Right atrium auricular region (tissue), 2 donors: ENCODE measurements around the gene HIPK4. TPM values are rescaled to one million over a fixed set of nuclear protein-coding genes. Genes with fewer than 3 reads are reported as not detected.

Experiments
- DNase-seq: peaks from one replicate; pipeline ENCODE4 v3.0.0-alpha.2; 2019; ENCODE audit warnings: low spot score
- H3K27ac ChIP-seq, 2 donors: fragments of 200-600 bp; sonication (generic); 1 replicate in 1 of 2; 2 replicates in 1 of 2; pipeline ENCODE4 v1.5.1; 2016 to 2019
- H3K27me3 ChIP-seq, 2 donors: fragments of 200-600 bp; sonication (generic); one replicate each; pipeline versions ENCODE4 v1.5.1 to v1.6.0; 2017 to 2019
- H3K36me3 ChIP-seq: fragments of 200-600 bp; sonication (generic); one replicate; pipeline ENCODE4 v1.5.1; 2016
- H3K4me1 ChIP-seq, 2 donors: fragments of 200-600 bp; sonication (generic); one replicate each; pipeline versions ENCODE4 v1.5.1 to v1.6.0; 2017 to 2019
- H3K4me3 ChIP-seq, 2 donors: fragments of 200-600 bp; sonication (generic); 1 replicate in 1 of 2; 2 replicates in 1 of 2; pipeline ENCODE4 v1.5.1; 2017 to 2019; ENCODE audit warnings: mild to moderate bottlenecking in 1 of 2, moderate library complexity in 1 of 2
- H3K9me3 ChIP-seq, 2 donors: fragments of 200-600 bp; sonication (generic); one replicate each; pipeline ENCODE4 v1.5.1; 2019
- total RNA-seq, 2 donors: library from RNA; depleted of rRNA; stranded (reverse); fragments of >200 nt; gene quantifications; one replicate each; pipeline ENCODE4 v1.1.0, GENCODE V29; 2016
- TF ChIP-seq, protein P1 (sequence below), 2 donors: fragments of 200-600 bp; sonication (generic); IDR thresholded peaks; one replicate each; pipeline ENCODE4 v1.5.1; 2019; ENCODE audit warnings: antibody characterized with exemption in 2 of 2

Gene HIPK4
- total RNA-seq, 2 donors from 2014 or later: 1.0 TPM; not detected in 1

DNA sequence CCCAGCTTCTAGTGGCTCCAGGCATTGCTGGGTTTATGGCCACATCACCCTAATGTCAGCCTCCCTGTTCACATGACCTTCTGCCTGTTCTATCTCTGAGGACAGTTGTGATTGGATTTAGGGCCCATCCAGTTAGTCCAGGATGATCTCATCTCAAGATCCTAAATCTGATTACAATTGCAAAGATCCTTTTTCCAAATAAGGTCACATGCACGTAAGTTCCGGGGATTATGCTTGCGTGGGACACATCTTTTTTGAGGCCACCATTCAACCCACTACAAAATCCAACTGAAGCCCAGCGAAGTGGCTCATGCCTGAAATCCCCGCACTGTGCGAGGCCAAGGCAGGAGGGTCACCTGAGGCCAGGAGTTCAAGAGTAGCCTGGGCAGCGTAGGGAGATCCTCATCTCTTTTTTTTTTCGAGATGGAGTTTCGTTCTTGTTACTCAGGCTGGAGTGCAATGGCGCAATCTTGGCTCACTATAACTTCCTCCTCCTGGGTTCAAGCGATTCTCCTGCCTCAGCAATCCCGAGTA lies 29.2 kb downstream of the HIPK4 start:
- TF ChIP-seq, protein P1, sequence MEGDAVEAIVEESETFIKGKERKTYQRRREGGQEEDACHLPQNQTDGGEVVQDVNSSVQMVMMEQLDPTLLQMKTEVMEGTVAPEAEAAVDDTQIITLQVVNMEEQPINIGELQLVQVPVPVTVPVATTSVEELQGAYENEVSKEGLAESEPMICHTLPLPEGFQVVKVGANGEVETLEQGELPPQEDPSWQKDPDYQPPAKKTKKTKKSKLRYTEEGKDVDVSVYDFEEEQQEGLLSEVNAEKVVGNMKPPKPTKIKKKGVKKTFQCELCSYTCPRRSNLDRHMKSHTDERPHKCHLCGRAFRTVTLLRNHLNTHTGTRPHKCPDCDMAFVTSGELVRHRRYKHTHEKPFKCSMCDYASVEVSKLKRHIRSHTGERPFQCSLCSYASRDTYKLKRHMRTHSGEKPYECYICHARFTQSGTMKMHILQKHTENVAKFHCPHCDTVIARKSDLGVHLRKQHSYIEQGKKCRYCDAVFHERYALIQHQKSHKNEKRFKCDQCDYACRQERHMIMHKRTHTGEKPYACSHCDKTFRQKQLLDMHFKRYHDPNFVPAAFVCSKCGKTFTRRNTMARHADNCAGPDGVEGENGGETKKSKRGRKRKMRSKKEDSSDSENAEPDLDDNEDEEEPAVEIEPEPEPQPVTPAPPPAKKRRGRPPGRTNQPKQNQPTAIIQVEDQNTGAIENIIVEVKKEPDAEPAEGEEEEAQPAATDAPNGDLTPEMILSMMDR (IDR thresholded peaks at IDR 0.05): no peak
- no peaks in the 10 kb centered on the region for H3K27me3 ChIP-seq
- peaks cover 0 to 4% of the 10 kb centered on the region in 2 donors for H3K4me1 ChIP-seq
- no peak for DNase-seq
- H3K4me3 ChIP-seq: no peak overlapping the region
- no peaks in the 10 kb centered on the region for H3K36me3 ChIP-seq
- peak overlapping the region in 1 of 2 donors; percentile 35 for H3K27ac ChIP-seq
- H3K9me3 ChIP-seq: no peaks in the 10 kb centered on the region

DNA sequence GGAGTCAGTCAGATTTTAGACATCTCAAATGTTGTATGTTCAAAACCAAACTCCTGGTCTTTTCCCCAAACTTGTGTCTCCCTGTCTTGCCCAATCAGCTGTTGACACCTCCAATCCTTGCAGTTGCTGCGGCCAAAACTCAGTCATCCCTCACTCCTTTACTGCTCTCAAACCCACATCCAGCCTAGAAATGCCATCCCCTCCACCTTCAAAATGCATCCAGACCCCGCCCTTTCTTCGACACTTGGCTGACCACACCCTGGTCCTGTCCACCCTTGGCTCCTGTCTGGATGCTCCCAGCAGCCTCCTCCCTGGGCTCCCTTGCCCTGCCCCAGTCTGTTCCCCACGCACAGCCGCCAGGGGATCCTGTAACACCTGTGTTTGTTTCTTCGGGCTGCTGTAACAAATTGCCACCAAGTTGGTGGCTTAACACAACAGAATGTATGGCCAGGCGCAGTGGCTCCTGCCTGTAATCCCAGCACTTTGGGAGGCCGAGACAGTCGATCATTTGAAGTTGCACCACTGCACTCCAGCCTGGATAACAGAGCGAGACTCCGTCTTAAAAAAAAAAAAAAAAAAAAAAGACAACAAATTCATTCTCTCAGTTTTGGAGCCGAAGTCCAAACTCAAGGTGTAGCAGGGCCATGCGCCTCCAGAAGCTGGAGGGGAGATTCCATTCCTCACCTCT lies 29.8 kb downstream of the HIPK4 start:
- Histone ChIP-seq H3K27ac (no peak overlapping the region), H3K36me3 (no peaks in the 10 kb centered on the region), H3K4me3 (no peak overlapping the region), H3K27me3 (no peaks in the 10 kb centered on the region), H3K4me1 (no peaks in the 10 kb centered on the region), H3K9me3 (no peaks in the 10 kb centered on the region)
- no peak for DNase-seq
- TF ChIP-seq, protein P1 (IDR thresholded peaks at IDR 0.05): no peak

DNA sequence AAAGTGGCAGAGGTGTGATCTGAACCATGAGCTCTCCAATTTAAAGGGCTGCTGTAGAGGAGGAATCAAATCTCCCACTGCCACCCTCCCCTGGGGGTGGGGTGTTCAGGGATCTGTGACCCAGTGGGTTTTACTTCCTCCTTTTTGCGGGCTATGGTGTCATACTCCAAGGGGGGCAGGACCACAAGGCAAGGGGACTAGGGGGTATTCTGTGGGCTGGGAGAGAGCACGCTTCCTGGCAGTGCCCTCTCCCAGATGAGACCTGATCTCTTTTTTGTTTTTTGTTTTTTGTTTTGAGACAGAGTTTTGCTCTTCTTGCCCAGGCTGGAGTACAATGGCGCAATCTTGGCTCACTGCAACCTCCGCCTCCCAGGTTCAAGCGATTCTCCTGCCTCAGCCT lies 31.2 kb downstream of the HIPK4 start:
- Histone ChIP-seq H3K36me3 (no peaks in the 10 kb centered on the region), H3K27ac (no peak overlapping the region), H3K27me3 (no peaks in the 10 kb centered on the region), H3K9me3 (no peaks in the 10 kb centered on the region), H3K4me3 (no peak overlapping the region), H3K4me1 (no peaks in the 10 kb centered on the region)
- DNase-seq: no peak
- TF ChIP-seq, protein P1 (IDR thresholded peaks at IDR 0.05): no peak

DNA sequence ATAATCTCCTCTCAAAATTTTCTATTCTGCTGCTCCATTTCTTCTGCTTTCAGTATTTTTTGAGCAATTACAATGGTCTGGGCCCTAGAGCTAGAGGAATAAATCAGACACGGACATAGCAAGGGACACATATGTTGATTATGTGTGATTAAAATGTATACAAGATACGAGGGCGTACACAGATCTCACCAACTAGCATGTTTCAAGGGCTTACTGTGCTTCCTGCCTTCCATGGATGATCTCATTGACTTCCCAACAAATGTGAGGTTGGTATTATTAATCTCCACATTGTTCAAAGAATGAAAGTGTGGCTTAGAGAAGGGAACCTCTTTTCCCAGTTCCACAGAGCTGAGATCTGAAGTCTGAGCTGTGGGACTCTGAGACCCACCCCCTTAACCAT lies 32.3 kb downstream of the HIPK4 start:
- H3K36me3 ChIP-seq: no peaks in the 10 kb centered on the region
- H3K27ac ChIP-seq: no peak overlapping the region
- no peak overlapping the region for H3K4me3 ChIP-seq
- DNase-seq: no peak
- H3K4me1 ChIP-seq: no peaks in the 10 kb centered on the region
- TF ChIP-seq, protein P1 (IDR thresholded peaks at IDR 0.05): no peak
- H3K27me3 ChIP-seq: no peaks in the 10 kb centered on the region
- H3K9me3 ChIP-seq: no peaks in the 10 kb centered on the region

DNA sequence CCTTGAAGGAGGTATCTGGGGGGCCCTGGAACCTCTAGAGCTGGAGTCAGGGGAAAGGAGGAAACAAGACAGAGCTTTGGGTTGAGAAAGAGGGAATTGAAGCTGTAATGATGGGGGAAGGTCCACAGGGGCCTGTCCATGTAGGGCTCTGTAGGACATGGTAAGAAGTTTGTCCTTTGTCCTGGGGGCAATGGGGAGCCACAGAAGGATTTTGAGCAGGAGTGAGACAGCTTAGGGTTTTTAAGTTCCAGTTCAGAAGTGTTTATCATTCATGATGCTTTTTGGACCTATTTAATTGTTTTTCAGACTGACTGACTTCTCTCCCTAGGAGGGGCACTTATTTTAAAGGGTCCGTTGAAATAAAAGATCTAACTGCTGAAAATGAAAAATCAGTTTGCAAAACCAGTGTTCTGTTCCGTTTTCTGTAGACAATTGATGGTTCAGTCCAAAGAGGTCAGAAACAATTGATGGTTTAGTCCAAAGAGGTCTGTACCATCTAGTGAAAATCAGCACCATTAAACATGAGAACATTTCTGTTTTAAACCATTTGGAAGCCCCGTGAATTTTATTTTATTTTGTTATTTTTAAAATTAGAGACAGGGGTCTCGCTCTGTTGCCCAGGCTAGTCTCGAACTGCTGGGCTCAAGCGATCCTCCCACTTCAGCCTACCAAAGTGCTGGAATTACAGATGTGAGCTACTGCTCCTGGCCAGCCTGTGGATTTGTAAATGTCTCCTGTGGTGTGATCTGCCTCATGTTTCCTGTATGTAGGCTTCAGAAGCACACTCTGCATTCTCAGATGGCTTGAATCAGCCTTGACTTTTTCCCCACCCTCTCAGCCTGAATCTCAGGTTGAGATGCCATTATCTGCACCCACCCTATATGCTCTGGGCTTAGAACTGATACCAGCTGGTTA lies 33.0 kb downstream of the HIPK4 start:
- no peak for DNase-seq
- Histone ChIP-seq H3K36me3 (no peaks in the 10 kb centered on the region), H3K27ac (no peak overlapping the region), H3K4me1 (no peaks in the 10 kb centered on the region), H3K27me3 (no peaks in the 10 kb centered on the region), H3K9me3 (no peaks in the 10 kb centered on the region), H3K4me3 (no peak overlapping the region)
- TF ChIP-seq, protein P1 (IDR thresholded peaks at IDR 0.05): no peak
